Activated naive CD8-positive, alpha-beta T cell treated with anti-CD3 and anti-CD28 coated beads, Interleukin-2, amount 50 U/mL, for 24 hours (primary cell): Measurements from ENCODE around the gene PRKRIP1.
"Not testable (repeated sequence)": the region's sequence is repeated elsewhere in the genome, so short reads cannot be mapped to it uniquely, and the experiment has no call there.

Experiments
- ATAC-seq: fragments of 150-1000 bp; cut with Tn5 transposase; one replicate; pipeline ENCODE4 v1.10.0; 2021
- DNase-seq: peaks from one replicate; pipeline ENCODE4 v3.0.0; 2021
- H3K27ac Mint-ChIP-seq: one replicate; pipeline ENCODE4 v1.8.0; 2021; ENCODE audit warnings: mild to moderate bottlenecking, mixed read lengths
- H3K27me3 Mint-ChIP-seq: one replicate; pipeline ENCODE4 v1.8.0; 2021; ENCODE audit warnings: mixed read lengths
- H3K36me3 Mint-ChIP-seq: one replicate; pipeline ENCODE4 v1.8.0; 2021; ENCODE audit warnings: low read depth, mixed read lengths
- H3K4me1 Mint-ChIP-seq: one replicate; pipeline ENCODE4 v1.8.0; 2021; ENCODE audit warnings: mixed read lengths
- H3K4me3 Mint-ChIP-seq: one replicate; pipeline ENCODE4 v1.8.0; 2021; ENCODE audit warnings: mild to moderate bottlenecking, moderate library complexity, mixed read lengths
- H3K9me3 Mint-ChIP-seq: one replicate; pipeline ENCODE4 v1.8.0; 2021; ENCODE audit warnings: mixed read lengths

PRKRIP1 gene

DNA sequence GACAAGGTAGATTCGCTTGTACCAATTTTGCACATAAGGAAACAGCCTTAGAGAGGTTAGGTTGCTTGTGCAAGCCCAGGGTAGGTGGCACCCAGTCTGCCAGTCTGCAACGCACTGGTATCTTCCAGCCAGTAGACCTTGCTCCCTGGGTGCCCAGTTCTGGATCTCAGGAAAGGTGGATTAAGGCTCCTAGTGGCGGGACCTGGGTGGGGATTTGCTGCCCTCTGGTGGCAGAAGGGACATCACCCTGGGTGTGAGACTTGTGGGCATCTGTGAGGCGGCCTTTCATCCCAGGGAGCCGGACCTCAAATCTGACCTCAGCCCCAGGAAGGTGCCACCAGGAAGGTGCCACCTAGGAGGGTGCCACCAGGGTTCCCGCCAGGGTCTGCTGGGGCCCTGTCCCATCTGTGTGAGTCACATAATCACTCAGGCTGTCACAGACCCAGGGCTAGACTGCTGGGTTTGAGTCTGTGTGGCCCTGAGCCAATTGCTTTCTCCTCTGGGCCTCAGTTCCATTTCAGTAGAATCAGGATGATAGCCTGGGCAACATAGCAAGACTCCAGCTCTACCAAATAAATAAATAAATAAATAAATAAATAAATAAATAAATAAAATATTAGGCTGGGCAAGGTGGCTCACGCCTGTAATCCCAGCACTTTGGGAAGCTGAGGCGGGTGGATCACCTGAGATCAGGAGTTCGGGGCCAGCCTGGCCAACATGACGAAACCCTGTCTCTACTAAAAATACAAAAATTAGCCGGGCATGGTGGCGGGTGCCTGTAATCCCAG, 5.3 kb upstream of the PRKRIP1 start:
- Mint-ChIP-seq H3K27me3 (no peaks in the 10 kb centered on the region), H3K36me3 (peaks cover 20% of the 10 kb centered on the region), H3K4me3 (no peak overlapping the region), H3K27ac (no peak overlapping the region), H3K4me1 (peaks cover 5% of the 10 kb centered on the region), H3K9me3 (no peaks in the 10 kb centered on the region)
- ATAC-seq = peak; percentile 58
- peak; percentile 76 for DNase-seq

DNA sequence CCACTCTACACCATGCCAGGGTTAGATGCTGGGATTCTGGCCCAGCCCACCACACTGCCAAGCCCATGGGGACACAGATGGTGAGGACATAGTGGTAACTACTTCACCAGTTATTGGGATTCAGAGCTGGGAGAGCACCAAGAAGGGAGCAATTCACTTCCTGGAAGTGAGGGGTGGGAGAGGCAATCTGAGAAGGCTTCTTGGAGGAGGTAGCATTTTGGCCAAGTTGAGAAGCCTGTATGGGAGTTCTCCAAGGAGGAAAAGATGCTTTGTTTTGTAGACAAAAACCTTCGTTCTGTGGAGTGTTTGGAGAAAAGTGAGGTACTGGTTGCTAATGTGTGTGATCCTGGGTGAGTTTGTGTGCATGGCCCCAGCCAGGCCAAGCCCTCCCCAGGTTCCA, 3.8 kb upstream of the PRKRIP1 start:
- H3K36me3 Mint-ChIP-seq = peaks cover 14% of the 10 kb centered on the region
- DNase-seq = no peak
- no peak overlapping the region for H3K4me3 Mint-ChIP-seq
- no peak overlapping the region for H3K27ac Mint-ChIP-seq
- no peaks in the 10 kb centered on the region for H3K9me3 Mint-ChIP-seq
- peaks cover 14% of the 10 kb centered on the region for H3K4me1 Mint-ChIP-seq
- ATAC-seq = no peak
- no peaks in the 10 kb centered on the region for H3K27me3 Mint-ChIP-seq

DNA sequence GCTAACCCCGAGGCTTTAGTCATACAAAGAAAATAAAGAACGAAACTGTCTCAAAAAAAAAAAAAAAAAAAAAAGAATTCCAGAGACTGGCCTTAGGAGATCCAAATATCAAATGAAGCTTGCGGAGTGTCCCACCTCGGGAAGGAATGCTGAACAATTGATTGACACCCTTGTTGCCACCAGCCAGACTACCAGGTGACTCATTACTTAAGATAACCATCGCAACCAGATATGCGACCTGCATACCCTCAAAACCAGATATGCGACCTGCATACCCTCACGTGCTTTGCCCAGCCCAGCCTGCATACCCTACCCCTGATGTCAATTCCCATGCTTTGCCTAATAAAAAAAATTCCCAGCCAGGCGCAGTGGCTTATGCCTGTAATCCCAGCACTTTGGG, 2.7 kb upstream of the PRKRIP1 start:
- Mint-ChIP-seq H3K27ac (no peak overlapping the region), H3K36me3 (peaks cover 17% of the 10 kb centered on the region), H3K4me1 (peaks cover 17% of the 10 kb centered on the region), H3K27me3 (no peaks in the 10 kb centered on the region), H3K9me3 (no peaks in the 10 kb centered on the region), H3K4me3 (no peak overlapping the region)
- no peak for DNase-seq
- no peak for ATAC-seq

DNA sequence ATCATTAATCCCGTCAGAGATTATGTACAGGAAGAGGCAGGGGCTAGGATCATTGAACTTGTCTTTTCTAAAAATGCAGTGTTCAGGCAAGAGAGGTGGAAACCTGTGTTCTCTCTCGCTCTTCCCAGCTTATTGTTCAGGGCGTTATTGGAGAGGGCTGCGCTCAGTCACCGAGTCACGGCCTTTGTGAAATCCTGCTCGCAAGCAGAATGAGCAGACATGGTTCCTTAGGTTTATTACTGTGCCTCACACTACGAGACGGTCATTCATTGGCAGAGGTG, 631 bp upstream of the PRKRIP1 start:
- Mint-ChIP-seq H3K4me1 (peaks cover 17% of the 10 kb centered on the region), H3K27me3 (no peaks in the 10 kb centered on the region), H3K4me3 (peak overlapping the region; percentile 92), H3K27ac (peak overlapping the region; percentile 86), H3K9me3 (no peaks in the 10 kb centered on the region), H3K36me3 (peaks cover 23% of the 10 kb centered on the region)
- DNase-seq (no peak), ATAC-seq (no peak)

DNA sequence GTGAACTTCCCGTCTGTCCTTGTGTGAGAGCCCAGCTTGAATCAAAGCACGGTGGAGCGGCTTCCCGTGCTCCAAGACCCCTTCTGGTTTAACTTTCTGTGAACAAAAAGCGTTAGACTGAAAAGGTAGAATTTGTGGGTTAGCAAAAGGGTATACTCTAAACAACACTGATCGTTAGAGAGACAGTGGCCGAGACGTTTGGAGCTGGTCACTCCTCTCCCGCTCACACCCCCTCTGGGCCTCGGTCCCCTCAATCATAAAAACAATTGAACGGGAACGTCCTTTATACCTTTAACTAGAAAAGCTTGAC, 502 bp downstream of the PRKRIP1 start:
- Mint-ChIP-seq H3K4me3 (peak overlapping the region; percentile 92), H3K4me1 (peaks cover 17% of the 10 kb centered on the region), H3K27ac (peak overlapping the region; percentile 86), H3K27me3 (no peaks in the 10 kb centered on the region), H3K36me3 (peaks cover 27% of the 10 kb centered on the region), H3K9me3 (no peaks in the 10 kb centered on the region)
- no peak for ATAC-seq
- no peak for DNase-seq

DNA sequence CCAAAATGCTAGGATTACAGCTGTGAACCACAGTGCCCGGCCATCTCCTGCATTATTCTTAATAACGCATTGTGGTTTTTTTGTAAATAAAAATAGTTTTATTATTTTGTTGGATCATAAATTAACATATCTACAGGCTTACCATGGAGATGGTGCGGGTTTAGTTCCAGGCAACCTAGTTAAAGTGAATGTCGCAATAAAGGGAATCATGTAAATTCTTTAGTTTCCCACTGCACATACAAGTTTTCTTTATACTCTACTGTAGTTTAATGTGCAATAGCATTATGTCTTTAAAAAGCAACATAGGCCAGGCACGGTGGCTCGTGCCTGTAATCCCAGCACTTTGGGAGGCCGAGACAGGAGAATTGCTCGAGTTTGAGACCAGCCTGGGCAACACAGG, 2.4 kb downstream of the PRKRIP1 start:
- ATAC-seq = no peak
- Mint-ChIP-seq H3K4me1 (peaks cover 17% of the 10 kb centered on the region), H3K27ac (no peak overlapping the region), H3K27me3 (no peaks in the 10 kb centered on the region), H3K4me3 (no peak overlapping the region), H3K9me3 (no peaks in the 10 kb centered on the region), H3K36me3 (peaks cover 30% of the 10 kb centered on the region)
- DNase-seq = no peak

DNA sequence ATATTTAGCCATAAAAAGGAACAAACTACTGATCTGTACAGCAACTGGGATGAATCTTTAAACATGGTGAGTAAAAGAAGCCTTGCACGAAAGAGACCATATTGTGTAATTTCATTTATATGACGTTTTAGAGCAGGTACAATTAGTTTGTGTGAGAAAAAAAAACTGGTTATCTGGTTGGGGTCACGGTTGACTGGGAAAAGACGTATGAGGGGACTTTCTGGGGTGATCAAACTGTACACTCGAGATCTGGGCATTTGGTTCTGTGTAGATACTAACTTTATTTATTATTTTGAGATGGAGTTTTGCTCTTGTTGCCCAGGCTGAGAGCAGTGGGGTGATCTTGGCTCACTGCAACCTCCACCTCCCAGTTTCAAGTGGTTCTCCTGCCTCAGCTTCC, 4.2 kb downstream of the PRKRIP1 start:
- Mint-ChIP-seq H3K27me3 (no peaks in the 10 kb centered on the region), H3K36me3 (peaks cover 36% of the 10 kb centered on the region), H3K9me3 (no peaks in the 10 kb centered on the region), H3K4me1 (peaks cover 22% of the 10 kb centered on the region), H3K4me3 (no peak overlapping the region), H3K27ac (no peak overlapping the region)
- ATAC-seq = no peak
- no peak for DNase-seq

DNA sequence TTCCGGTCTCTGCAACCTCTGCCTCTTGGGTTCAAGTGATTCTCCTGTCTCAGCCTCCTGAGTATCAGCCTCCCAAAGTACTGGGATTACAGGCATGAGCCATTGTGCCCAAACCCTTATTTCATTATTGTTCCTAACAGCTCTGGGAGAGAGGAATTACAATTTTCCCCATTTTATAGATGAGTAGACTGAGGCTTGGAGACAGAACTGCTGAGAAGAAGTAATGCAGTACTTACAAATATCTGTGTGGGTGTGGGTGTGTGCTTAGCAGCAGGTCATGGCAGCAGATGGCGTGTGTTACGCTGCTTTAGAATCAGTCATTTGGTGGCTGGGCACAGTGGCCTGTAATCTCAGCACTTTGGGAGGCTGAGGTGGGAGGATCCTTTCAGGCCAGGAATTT, 7.4 kb downstream of the PRKRIP1 start:
- peaks cover 56% of the 10 kb centered on the region for H3K36me3 Mint-ChIP-seq
- DNase-seq (no peak), ATAC-seq (no peak)
- no peak overlapping the region for H3K27ac Mint-ChIP-seq
- H3K4me1 Mint-ChIP-seq = peaks cover 12% of the 10 kb centered on the region
- no peaks in the 10 kb centered on the region for H3K9me3 Mint-ChIP-seq
- no peaks in the 10 kb centered on the region for H3K27me3 Mint-ChIP-seq
- no peak overlapping the region for H3K4me3 Mint-ChIP-seq

DNA sequence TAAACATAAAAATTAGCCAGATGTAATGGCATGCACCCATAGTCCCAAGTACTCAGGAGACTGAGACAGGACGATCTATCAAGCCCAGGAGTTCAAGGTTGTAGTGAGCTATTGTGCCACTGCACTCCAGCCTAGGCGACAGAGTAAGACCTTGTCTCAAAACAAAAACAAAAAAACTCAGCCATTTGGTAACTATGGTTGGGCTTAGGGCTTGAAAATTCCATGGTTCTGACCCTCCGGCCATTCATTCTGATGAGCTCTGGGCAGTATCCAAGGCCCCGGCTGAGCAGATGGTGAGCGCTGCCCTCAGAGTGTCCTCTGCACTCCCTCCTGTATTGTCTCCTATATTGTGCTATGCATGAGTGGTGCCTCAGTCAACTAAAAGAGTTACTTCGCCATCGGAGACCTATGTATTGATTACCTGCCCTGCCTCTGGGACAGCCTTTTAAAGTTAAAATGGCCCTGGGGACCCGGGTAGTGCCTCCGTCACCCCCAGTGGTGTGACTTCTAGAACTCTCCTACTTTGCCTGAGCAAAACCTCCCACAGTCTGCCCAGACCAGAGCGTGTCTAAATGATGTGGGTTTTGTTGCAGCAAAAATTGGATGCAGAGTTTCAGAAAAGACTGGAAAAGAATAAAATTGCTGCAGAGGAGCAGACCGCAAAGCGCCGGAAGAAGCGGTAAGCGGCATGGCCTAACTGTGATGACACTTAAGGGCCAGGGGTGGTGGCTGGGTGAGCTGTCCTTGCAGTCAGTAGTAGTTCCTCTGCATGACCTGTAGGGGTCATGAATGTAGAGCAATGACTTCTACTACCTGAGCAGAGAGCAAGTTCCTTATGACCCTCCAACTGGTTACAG, 8.1 kb downstream of the PRKRIP1 start:
- Mint-ChIP-seq H3K27me3 (no peaks in the 10 kb centered on the region), H3K4me3 (no peak overlapping the region), H3K36me3 (peaks cover 61% of the 10 kb centered on the region), H3K9me3 (no peaks in the 10 kb centered on the region), H3K27ac (no peak overlapping the region), H3K4me1 (peaks cover 13% of the 10 kb centered on the region)
- peak; percentile 98 for ATAC-seq
- no peak for DNase-seq

DNA sequence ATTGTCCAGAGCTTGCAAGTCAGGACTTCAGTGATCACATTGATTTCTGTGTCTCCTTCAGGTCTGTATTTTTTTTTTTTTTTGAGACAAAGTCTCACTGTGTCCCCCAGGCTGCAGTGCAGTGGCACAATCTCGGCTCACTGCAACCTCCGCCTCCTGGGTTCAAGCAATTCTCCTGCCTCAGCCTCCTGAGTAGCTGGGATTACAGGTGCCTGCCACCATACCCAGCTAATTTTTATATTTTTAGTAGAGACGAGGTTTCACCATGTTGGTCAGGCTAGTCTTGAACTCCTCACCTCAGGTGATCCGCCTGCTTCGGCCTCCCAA, 8.7 kb downstream of the PRKRIP1 start:
- peaks cover 66% of the 10 kb centered on the region for H3K36me3 Mint-ChIP-seq
- not testable (repeated sequence) for H3K4me3 Mint-ChIP-seq, H3K27ac Mint-ChIP-seq, H3K27me3 Mint-ChIP-seq, ATAC-seq, H3K9me3 Mint-ChIP-seq, DNase-seq
- H3K4me1 Mint-ChIP-seq = peaks cover 13% of the 10 kb centered on the region

DNA sequence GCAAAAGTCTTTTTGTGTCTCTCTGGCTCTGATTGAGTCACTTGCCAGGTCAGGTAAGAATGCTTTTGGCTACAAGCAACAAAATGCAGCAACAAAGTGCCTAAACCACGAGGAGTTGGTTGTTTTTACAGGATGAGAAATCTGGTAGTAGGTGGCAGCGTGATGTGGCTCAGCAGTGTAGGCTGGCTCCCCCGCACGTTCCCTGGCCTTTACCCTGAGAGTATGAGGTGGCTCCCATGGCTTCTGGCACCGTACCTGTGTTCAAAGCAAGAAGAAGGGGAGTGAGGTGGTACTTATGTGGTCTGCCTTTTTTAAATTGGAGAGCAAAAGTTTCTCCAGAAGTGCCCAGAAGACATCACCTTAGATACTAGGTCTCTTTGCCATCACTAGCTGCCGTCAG, 11.7 kb downstream of the PRKRIP1 start:
- Mint-ChIP-seq H3K4me3 (no peak overlapping the region), H3K27ac (no peak overlapping the region), H3K27me3 (no peaks in the 10 kb centered on the region), H3K36me3 (peaks cover 63% of the 10 kb centered on the region), H3K4me1 (peaks cover 20% of the 10 kb centered on the region), H3K9me3 (no peaks in the 10 kb centered on the region)
- ATAC-seq (no peak), DNase-seq (no peak)

DNA sequence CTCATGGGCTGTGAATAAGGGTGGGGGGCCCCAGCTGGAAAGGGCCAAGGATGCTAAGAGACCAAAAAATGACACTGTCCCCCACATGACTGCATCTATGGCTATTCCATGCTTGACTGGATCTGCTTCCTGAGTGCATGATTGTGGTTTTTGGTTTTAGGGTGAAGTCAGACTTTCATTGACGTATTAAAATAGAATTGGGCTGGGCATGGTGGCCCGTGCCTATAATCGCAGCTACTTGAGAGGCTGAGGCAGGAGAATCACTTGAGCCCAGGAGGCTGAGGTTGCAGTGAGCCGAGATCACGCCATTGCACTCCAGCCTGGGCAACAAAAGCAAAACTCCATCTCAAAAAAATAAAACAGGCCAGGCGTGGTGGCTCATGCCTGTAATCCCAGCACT, 12.4 kb downstream of the PRKRIP1 start:
- Mint-ChIP-seq H3K36me3 (peaks cover 64% of the 10 kb centered on the region), H3K4me1 (peaks cover 22% of the 10 kb centered on the region)
- not testable (repeated sequence) for ATAC-seq, H3K9me3 Mint-ChIP-seq, H3K27ac Mint-ChIP-seq, H3K27me3 Mint-ChIP-seq, DNase-seq, H3K4me3 Mint-ChIP-seq

DNA sequence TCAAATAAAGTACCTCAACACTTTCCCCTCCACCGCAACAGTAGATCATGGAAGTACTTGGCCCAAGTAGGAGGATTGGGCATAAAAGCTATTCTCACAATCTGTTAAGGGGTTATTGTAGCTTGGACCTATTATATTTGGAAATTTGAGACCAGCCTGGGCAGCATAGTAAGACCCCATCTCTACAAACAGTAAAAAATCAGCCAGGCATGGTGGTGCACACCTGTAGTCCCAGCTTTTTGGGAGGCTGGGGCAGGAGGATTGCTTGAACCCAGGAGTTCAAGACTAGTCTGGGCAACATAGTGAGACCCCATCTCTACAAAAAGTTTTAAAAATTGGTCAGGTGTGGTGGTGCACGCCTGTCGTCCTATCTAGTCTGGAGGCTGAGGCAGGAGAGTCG, 13.2 kb downstream of the PRKRIP1 start:
- ATAC-seq (no peak), DNase-seq (no peak)
- H3K27me3 Mint-ChIP-seq = no peaks in the 10 kb centered on the region
- H3K27ac Mint-ChIP-seq = no peak overlapping the region
- H3K36me3 Mint-ChIP-seq = peaks cover 67% of the 10 kb centered on the region
- H3K4me1 Mint-ChIP-seq = peaks cover 27% of the 10 kb centered on the region
- no peak overlapping the region for H3K4me3 Mint-ChIP-seq
- no peaks in the 10 kb centered on the region for H3K9me3 Mint-ChIP-seq

DNA sequence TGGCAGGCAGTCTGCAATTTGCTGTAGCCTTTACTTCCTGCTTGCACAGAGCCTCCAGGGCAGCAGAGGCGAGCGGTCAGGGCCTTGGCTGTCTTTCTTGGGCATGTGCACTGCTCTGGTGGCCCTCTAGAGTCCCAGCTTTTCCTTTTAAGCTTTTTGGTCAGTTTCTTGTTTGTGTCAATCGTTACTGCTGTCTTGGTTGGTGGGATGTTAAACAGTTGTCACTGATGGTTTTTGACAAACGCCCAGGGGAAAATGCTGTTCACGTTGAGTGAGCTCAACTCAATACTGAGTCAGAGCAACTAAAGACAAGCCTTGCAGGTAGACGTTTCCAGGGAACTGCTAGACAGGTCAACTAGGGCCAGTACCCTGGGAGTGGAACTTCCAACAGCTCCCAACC, 14.0 kb downstream of the PRKRIP1 start:
- H3K27ac Mint-ChIP-seq = no peak overlapping the region

DNA sequence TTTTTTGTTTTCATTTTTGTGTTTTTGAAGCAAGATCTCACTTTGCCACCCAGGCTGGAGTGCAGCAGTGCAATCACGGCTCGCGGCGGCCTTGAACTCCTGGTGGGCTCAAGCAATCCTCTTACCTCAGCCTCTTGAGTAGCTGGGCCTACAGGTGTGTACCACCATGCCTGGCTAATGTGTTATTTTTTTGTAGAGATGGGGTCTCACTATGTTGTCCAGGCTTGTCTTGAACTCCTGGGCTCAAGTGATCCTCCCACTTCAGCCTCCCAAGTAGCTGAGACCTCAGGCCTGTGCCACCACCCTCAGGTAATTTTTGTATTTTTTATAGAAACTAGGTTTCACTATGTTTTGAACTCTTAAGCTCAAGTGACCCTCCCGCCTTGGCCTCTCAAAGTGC, 14.8 kb downstream of the PRKRIP1 start:
- no peaks in the 10 kb centered on the region for H3K9me3 Mint-ChIP-seq
- H3K4me1 Mint-ChIP-seq = peaks cover 37% of the 10 kb centered on the region
- no peak for ATAC-seq
- no peak overlapping the region for H3K4me3 Mint-ChIP-seq
- peaks cover 68% of the 10 kb centered on the region for H3K36me3 Mint-ChIP-seq
- H3K27me3 Mint-ChIP-seq = no peaks in the 10 kb centered on the region
- H3K27ac Mint-ChIP-seq = no peak overlapping the region
- no peak for DNase-seq

More for the DNA sequence above, 14.0 kb downstream of the PRKRIP1 start:
- DNase-seq (no peak), ATAC-seq (no peak)
- Mint-ChIP-seq H3K4me3 (no peak overlapping the region), H3K27me3 (no peaks in the 10 kb centered on the region), H3K9me3 (no peaks in the 10 kb centered on the region), H3K36me3 (peaks cover 68% of the 10 kb centered on the region), H3K4me1 (peaks cover 29% of the 10 kb centered on the region)
